HG03159 (cell line): ENCODE data around the gene HMHB1.

Experiments used
- ATAC-seq: cut with Tn5 transposase; IDR thresholded peaks from one replicate; pipeline ENCODE4 v1.9.1; 2021; ENCODE audit warnings: mild to moderate bottlenecking, moderate library complexity; ENCODE audit not compliant: unreplicated experiment

The HMHB1 gene

DNA sequence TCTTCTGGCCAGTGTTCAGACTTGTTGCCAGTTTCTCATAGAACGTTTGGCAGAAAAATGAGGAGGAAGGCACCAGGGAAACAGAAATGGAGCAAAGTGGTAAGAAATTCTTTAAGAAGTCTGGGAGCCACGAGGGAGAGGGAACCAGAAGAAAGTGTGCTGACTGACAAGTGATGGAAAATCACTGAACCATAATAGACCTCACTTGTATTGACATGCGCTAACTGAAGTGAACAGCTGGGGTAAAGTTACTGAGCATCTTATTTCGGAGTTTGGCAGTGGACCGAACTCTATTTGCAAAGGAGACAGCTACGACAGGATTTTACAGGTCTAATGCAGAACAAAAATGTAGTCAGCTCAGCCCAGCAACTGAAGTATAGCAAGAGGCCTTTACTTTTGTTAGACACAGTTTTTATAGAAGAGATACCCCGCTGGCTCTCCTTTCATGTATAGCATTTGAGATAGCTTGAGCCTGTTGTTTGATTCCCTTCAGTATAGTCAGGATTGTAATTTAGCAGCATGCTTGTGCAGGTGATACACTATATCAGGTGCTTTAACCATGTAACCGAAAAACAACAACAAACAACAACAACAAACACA, 53.6 kb downstream of the HMHB1 start:
- no peak for ATAC-seq
